ENCODE data around the gene CAMSAP2. TPM values are rescaled to one million over a fixed set of nuclear protein-coding genes. Genes with fewer than 3 reads are reported as not detected.

The CAMSAP2 gene, protein sequence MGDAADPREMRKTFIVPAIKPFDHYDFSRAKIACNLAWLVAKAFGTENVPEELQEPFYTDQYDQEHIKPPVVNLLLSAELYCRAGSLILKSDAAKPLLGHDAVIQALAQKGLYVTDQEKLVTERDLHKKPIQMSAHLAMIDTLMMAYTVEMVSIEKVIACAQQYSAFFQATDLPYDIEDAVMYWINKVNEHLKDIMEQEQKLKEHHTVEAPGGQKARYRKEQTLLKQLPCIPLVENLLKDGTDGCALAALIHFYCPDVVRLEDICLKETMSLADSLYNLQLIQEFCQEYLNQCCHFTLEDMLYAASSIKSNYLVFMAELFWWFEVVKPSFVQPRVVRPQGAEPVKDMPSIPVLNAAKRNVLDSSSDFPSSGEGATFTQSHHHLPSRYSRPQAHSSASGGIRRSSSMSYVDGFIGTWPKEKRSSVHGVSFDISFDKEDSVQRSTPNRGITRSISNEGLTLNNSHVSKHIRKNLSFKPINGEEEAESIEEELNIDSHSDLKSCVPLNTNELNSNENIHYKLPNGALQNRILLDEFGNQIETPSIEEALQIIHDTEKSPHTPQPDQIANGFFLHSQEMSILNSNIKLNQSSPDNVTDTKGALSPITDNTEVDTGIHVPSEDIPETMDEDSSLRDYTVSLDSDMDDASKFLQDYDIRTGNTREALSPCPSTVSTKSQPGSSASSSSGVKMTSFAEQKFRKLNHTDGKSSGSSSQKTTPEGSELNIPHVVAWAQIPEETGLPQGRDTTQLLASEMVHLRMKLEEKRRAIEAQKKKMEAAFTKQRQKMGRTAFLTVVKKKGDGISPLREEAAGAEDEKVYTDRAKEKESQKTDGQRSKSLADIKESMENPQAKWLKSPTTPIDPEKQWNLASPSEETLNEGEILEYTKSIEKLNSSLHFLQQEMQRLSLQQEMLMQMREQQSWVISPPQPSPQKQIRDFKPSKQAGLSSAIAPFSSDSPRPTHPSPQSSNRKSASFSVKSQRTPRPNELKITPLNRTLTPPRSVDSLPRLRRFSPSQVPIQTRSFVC (N-terminal part only)
- polyA plus RNA-seq (2013, experiment 1 of 2; ENCODE audit: insufficient read length): 24.3 TPM
- 28.3 TPM for polyA plus RNA-seq (2013, experiment 2 of 2; ENCODE audit: insufficient read length)

DNA sequence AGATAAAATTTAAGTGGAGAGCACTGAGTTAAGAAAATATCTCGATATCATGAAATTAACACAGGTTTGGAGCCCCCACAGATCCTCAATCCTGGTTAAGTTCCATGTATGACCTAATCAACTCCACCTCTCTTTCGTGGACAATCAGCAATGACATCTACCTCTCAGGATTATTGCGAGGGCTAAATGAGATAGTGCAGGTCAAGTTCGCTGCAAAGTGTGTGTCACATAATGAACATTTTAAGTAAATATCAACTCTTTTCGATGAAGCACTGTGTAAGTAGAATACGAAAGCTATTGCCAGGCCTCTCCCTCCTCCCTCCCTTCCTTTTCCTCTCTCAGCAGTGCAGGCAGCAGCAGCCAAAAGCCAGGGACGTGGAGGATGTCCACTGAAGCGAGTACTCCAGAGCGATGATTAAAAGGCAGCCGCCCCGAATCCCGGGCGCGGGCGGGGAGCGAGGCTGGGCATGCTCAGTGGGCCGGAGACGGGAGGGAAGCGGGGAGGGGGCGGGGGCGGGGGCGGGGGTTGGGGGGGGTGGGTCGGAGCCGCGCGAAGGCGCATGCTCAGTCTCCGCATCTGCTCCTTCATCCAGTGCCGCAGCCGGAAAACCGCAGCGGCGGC lies at the start of gene CAMSAP2:
CAMSAP2 (plus strand) TSS at position 567 of the 622 bp plus-strand sequence. CDS start 935 bp downstream, outside the sequence.
- DNase-seq: peak; percentile 93

DNA sequence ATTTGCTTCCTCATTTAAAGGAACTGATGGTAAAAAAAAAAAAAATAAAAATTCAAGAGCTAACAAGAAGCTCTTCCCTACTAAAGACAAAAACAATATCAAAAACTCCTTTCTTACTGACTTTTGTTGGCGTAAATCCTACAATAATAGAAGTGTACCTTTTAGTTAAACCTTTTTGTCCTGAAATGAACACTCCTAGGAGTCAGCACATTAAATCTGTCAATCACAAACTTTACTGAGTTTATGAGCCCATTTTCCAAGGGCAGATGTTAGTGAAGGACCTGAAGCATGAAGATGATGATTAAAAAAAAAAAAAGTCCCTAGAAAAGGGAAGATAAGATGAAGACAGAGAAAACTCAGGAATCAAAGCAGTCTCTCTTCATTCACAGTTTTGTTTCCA lies 46.4 kb upstream of the CAMSAP2 start:
- no peak for DNase-seq

DNA sequence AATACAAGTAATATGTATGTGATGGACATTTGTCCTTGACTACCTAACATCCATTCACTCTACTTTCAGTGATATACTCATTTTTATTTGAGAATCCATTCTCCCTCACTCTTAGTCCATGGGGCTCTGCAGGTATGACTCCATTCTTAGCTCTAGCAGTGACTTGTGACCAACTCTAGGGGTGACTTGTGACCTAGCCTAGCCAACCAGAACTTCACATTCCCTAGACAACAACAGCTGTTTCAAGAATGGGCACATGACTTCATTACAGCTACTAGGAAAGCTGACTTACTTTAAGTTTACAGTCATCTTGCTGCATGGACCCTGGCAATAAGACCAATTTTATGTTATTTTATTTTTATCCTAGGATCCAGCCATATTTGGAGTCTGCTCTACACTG lies 45.4 kb upstream of the CAMSAP2 start:
- DNase-seq: no peak

DNA sequence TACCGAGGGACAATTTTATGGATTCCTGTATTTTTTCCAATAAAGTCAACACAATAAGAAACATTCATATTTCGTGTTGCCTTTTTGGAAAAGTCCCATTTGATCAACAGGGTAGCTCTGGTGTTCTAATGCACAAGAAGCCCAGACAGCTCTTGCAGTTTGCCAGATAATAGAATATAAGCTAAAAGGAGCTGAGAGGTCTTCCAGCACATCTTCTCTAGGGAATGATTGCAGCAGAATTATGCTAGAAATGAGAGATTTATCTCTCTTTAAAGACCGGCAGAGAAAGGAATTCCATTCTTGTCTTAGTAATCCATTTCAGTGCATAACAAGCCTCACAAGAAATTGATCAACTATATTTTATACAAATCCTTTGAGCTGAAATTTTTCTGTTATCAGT lies 44.0 kb upstream of the CAMSAP2 start:
- DNase-seq: no peak

DNA sequence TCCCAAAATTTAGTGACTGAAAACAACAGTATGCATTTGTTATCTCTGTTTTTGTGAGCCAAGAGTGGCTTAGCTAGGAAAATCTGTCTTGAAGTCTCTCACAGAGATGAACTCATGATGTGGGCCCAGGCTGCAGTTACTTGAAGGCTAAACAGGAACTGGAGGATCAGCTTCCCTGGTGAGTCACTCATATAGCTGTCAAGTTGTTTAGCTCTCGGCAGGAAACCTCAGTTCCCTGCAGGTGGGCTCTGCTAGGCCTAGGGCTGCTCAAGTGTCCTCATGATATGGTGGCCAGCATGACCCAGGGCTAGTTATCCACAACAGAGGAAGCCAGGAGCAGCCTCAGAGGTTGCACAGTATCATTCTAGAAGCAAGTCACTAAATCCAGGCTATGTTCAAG lies 38.8 kb upstream of the CAMSAP2 start:
- peak; percentile 77 for DNase-seq

DNA sequence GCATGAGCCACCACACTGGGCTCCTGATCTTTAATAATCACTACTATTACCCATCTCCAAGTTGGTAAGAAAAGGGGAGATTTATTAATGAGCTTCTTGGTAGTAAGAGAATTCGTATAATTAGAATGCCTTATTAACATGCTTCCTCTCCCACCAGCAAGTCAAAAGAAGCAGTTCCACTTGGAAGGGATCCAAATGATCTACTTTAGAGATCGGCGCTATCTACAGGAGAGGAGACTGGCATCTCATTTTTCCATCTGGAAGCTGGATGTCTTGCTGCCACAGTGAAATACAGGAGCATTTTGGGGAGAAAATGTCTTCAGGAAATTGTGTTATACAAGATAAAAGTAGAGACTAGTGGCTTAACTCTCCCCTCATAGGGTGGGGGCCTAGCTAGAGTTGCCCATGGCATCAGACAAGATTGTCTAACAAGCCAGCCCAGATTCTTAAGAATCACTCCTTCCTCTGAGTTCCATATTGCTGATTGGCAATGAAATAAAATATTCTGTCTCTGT lies 33.6 kb upstream of the CAMSAP2 start:
- no peak for DNase-seq

- no peak for DNase-seq
These were observed 32.4 kb upstream of the CAMSAP2 start for GRCh38 chr1:200706111-200706814.

DNA sequence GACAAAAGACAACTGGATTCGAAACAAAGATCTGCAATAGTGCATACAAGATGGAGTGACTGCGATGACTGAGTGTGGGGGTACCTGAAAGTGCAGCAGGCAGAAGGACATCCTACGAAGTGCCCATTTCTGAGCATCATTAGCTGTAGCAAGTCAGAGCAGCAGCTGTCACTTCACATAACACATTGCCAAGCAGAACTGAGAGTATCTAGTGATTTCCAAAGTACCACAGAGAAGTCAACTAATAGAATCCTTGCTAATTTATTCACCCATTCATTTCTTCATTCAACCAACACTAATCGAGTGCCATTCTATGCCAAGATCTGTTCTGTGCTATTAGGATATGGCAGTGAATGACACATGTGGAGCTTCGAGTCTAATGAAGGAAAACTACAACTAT lies 31.6 kb upstream of the CAMSAP2 start:
- DNase-seq: no peak

DNA sequence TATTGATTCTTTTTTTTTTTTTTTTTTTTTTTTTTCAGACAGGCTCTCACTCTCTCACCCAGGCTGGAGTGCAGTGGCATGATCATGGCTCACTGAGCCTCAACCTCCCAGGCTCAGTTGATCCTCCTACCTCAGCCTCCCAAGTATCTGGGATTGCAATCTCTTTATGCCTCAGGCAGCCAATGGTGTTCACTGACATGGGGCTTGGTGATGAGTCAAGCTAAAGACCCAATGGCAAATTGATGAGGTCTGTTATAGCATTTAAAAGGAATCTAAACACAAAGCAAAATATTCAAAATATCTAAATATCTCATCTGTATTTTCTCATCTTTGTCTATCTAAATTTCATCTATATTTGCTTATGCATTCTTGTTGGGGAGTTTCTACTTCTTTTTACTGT lies 30.5 kb upstream of the CAMSAP2 start:
- DNase-seq: no peak

DNA sequence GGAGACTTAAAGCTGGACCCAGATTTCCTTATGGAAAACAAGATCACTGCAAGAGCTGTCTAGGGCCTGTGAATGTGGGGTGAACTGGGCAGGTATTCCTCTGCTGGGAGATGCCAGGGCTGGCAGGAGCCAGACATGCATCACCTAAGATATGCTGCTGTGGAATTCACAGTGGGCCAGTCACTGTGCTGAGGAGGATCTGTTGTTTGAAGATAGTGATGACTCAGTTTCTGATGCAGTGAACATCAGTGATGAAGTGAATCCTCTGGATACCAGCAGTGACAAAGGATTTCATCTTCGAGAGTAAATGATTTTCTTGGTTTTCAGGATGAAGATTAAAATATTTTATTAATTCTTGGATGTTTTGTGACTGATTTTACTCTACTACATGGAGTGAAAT lies 29.9 kb upstream of the CAMSAP2 start:
- no peak for DNase-seq

DNA sequence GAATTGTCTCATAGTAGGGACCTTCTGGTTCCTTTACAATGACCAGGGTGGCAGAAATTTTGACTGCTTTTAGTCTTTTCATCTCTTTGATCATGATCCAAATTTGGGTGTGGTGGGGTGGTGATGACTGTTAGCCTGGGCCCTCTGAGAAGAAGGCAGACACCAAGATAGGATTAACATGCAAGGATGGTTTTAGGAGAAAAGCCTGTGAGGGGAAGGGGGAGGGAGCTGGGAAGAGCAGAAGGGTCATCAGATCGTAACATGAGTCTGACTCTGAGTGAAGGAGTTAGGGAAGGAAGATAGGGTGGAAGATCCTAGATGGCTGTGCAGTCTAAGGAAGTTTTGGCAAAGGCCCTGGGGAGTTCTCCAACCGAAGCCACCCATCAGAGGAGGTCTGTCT lies 28.5 kb upstream of the CAMSAP2 start:
- DNase-seq: no peak

DNA sequence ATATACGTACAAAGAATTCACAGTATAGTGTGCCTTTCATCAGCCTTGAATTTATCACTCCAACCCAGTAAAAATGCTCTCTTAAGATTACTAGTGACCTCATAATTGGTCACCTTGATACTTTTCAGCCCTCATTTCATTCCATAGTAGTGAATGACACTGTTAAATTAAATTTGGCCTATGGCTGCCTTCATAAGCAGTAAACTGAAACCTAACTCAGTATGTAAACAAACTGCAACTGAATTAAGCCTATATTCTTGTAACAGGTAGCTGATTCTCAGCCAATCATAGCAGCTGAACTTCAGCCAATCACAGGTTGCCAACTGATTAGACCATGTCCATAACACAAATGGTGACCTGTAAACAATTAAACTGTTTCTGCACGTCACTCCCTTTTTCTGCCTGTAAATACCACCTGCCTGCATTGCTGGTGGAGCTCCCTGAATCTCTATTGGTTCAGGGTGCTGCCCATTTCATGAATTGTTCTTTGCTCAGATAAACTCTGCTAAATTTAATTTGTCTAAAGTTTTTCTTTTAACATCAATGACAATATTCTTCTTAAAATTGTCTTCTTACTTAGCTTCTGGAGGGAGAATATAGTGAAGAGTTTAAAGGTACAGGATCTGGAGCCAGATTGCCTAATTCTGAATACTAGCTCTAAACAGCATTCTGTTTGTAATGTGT lies 24.0 kb upstream of the CAMSAP2 start:
- DNase-seq: no peak

DNA sequence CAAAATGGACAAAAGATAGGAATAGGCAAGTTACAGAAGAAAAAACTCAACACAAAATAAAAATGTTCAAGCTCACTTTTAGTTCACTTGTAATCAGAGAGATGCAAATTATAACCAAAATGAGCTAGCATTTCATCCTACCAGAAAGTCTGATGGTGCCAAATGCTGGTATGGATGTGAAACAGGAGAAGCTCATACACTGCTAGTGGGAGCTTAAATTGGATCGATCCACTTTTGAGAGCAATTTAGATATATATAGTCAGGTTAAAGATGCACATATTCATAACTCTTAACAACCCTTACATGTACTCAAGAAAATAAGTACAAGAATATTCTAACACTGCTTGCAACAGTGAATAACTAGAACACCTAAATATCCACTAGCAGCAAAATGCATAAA lies 18.5 kb upstream of the CAMSAP2 start:
- DNase-seq: no peak

- no peak for DNase-seq
These were observed 14.6 kb upstream of the CAMSAP2 start for GRCh38 chr1:200724064-200724463.

- no peak for DNase-seq
These were observed 11.4 kb upstream of the CAMSAP2 start for GRCh38 chr1:200727257-200727656.

- DNase-seq: no peak
These were observed 8.8 kb upstream of the CAMSAP2 start for GRCh38 chr1:200729863-200730262.

- no peak for DNase-seq
These were observed 6.9 kb upstream of the CAMSAP2 start for GRCh38 chr1:200731654-200732332.

DNA sequence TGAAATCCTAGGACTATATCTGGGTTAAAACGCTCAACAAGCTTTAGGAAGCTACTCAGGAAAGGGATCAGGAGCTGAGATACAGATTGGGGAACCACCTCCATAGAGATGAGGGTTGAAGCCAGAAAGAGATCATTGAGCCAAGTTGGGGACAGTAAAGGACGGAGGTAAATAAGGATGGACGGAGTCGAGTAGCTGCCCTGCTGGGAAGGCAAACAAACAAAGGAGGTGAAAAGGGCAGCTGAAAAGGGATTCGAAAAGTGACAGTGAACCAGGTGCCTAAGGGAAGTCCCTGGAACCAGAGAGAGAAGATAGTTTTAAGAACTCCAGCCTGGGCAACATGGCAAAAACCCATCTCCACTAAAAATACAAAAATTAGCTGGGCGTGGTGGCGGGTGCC lies 6.3 kb upstream of the CAMSAP2 start:
- no peak for DNase-seq

DNA sequence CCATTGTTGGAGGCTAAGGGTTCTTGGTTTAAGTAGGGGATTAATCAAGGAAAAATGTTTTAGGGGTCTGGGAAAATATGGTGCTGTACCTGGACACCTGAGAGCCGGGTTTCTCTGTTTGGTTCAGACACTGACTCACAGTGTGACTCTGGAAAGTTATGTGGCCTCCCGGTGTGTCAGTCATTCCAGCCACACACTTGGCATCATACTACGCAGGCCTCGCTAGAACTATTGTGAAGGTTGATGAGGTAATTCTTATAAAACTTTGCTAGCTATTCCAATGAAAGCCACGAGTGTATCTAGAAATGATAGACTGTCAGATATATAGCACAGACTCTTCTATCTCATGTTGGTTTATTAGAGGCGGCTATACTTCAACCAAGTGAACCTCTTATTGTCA lies 4.8 kb upstream of the CAMSAP2 start:
- DNase-seq: no peak

DNA sequence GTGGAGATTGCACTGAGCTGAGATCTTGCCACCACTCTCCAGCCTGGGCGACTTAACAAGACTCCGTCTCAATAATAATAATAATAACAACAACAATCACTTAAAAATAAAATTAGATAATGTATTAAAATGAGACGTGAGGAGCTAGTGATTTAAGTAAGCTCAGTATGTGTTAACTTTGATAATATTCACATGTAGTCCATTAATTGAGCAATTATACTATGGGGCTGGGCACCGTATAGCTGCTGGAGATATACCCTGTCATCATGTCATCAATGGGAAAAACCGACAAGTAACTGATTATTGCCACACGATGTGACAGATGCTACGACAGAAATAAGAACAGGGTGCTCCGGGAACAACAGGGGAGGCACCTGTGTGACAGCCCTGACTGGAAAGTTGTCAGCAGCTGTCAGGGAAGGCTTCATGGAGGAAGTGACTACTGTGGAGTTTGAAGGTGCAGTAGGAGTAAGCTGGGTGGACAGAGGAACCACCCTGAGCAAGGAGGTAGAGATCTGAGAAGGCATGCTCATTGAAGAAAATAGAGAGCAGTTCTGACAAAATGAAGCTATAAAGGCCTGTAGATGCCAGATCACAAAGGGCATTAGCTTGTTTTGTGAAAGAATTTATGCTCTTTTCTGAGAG lies 924 bp upstream of the CAMSAP2 start:
- DNase-seq: no peak
